ENCODE measurements around the gene WNT4.

WNT4 gene

DNA sequence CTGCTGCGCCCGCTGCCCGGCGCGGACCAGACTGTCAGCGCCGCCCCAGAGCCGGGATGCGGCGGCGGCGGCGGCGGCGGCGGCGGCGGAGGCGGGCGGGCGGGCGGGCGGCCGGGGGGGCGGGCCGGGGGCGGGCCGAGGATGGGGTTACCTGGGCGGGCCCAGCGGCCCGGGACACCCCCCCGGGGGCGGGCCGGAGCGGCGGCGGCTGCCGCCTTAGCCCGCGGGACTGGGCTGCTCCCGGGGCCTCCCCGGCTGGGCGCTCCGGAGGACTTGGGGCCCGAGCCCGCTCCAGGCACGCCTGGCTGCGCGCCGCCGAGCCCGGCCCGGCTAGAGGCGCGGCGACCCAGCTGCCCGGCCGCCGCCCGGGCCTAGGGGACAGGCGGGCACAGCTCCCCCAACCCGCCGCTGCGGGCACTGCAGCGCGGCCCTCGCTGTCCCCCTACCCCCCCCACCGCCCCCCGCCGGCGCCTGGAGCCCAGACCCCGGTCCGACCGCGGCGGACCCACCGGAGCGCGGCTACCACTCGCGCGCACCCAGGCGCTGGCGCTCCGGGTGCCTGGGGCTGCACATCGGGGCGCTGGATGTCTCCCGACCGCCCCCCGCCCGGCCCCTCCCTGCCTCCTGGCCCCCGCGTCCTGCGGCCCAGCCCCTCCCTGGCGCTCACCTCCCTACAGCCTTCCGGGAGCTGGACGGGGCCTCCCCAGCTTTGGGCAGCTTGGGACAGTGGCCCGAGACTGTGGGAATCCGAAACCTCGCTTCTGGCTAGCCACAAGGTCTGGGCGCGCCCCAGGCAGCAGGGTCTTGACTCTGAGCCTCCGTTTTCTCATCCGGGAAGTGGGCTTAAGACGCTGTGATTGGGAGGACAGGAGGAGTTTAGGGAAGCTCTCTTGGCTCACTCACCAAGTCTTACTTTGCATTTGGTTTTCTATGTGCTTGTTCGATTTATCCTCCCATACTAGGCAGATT is at the start of gene WNT4:
WNT4 (minus strand) TSS at position 33 of the 969 bp plus-strand sequence. CDS start 175 bp downstream, outside the sequence.
- DNase-seq (ENCODE audit: low read depth): no peak

- no peak for DNase-seq (ENCODE audit: low read depth)
Observed at GRCh38 chr1:22190731-22191130, 47.8 kb upstream of the WNT4 start.

- DNase-seq (ENCODE audit: low read depth): no peak
Observed at GRCh38 chr1:22190251-22190650, 47.4 kb upstream of the WNT4 start.

- no peak for DNase-seq (ENCODE audit: low read depth)
Observed at GRCh38 chr1:22189619-22190018, 46.7 kb upstream of the WNT4 start.

- no peak for DNase-seq (ENCODE audit: low read depth)
Observed at GRCh38 chr1:22188914-22189313, 46.0 kb upstream of the WNT4 start.

DNA sequence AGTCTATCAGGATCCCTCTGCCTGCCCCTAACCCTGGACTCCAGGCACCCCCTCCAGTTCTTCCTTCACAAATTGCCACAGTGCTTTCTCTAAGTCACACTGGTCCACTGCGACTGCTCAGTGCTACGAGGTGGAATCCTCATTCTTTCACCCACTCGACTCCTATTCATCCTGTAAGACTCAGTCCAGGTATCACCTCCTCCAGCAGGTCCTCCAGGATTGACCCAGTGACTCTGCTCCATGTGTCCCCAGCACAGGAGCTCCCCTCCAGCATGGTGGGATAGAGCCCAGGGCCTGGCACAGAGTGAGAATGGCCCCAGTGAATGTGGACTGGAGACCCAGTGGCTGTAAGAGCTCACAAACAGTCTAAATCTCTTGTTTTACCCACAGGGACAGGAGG is 45.5 kb upstream of the WNT4 start:
- DNase-seq (ENCODE audit: low read depth): no peak

DNA sequence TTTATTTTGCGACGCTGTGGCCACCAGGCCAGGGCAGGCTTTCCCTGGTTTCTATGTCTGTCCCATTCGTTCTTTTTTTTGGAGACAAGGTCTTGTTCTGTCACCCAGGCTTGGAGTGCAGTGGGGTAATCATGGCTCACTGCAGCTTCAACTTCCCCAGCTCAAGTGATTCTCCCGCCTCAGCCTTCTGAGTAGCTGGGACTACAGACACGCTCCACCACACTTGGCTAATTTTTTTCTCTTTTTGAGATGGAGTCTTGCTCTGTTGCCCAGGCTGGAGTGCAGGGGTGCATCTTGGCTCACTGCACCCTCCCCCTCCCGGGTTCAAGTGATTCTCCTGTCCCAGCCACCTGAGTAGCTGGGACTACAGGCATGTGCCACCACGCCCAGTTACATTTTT is 43.4 kb upstream of the WNT4 start:
- DNase-seq (ENCODE audit: low read depth): no peak

- DNase-seq (ENCODE audit: low read depth): no peak
Observed at GRCh38 chr1:22184892-22185612, 42.2 kb upstream of the WNT4 start.

GRCh38 chr1:22184454-22184853 is 41.6 kb upstream of the WNT4 start:
- DNase-seq (ENCODE audit: low read depth): no peak

DNA sequence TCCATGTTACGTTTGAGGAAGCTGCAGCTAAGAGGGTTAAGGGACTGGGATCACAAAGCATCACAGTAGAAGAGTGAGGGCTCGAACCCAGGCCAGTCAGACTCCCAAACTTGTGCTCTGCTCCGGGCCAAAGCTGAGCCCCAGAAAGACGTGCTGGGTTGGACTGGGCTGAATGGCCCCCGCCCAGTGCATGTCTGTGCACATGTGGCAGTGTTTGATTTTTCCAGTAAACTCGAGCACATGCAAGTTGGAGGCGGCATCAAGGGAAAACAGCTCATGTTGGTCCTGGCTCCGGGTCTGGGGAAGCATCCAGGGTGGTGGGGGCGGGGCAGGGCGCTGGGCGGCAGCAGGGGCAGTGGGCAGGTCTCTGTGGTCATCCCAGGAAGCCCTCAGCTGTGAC is 39.8 kb upstream of the WNT4 start:
- DNase-seq (ENCODE audit: low read depth): no peak

- DNase-seq (ENCODE audit: low read depth): no peak
Observed at GRCh38 chr1:22179197-22179803, 36.4 kb upstream of the WNT4 start.

DNA sequence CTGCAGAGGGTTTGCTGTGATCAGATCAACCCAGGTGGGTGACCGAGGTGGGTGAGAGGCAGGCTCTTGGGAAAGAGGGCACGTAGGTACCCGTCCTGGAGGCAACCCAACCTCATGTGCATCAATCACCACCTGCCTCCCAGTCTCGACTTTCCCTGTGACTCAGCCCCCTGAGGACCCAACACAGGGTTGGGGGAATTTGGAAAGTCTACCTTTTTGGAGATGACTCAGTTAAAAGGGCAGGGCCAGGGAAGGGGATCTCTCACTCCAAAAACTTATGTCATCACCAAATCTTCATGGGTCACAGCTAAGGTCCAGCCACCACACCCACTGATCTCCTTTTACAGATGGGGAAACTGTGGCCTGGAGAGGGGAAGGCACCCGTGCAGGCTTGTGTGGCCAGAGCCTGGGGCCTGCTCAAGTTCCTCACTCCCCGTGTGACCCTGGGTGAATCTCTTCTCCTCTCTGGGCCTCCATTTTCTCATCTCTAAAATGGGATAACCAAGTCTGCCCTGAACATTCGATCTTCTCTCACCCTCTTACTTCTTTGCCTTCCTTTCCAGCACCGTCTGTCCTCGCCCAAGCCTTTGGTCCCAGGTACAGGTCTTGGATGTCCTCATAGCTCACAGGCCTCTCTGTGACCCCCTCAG is 34.6 kb upstream of the WNT4 start:
- no peak for DNase-seq (ENCODE audit: low read depth)

DNA sequence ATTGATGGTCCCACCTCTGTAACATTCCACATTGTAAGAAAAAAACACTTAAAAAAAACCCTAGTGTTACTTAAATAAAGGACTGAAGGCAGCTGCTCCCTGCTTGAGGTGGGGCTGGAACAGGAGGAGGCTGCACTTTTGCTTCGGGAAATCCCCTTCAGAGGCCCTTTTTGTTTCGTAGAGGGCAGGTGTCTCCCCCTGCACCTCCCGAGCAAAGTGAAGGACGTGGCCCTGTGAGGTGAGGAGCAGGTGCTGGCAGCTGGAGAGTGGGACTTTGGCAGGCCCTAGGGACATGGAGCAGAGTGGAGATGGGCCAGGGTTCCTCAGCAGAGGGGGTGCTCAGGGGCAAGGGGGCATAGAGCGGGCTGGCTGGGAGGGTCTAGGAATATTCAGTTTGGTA is 33.4 kb upstream of the WNT4 start:
- no peak for DNase-seq (ENCODE audit: low read depth)

- DNase-seq (ENCODE audit: low read depth): no peak
Observed at GRCh38 chr1:22174446-22175220, 31.7 kb upstream of the WNT4 start.

DNA sequence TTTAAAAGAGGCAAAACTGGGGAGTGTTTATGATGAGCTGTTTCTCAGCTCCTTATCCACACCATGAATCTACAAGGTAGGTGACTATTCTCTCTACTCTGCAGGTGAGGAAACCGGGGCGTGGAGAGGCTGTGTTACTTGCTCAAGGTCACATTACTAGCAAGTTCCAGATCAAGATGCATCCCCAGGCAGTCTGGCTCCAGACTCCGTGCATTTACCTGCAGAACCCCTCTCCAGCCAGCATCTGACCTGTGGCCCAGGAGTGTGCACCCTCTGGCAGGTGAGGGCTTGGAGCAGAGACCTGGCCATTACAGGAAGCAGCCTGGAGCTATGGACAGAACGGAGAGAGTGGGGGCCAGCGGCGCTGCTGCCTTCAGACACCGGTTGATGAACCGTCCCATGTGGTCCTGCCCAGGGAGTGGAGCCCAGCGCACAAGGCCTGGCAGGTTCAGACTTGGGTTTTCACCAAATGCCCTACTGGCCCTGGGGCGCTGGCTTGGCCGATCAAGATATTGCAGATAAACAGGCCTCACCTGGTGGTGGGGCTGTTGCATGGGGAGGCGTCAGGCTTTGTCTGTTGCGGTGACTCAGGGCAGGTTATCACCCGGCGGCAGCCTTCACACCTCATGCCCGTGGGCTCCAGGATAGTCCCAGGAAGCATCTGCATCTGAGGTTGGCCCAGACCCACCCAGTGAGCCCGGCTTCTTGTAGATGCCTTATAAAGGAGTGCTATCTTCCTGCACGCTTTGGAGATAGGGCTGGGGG is 29.2 kb upstream of the WNT4 start:
- DNase-seq (ENCODE audit: low read depth): no peak

- DNase-seq (ENCODE audit: low read depth): no peak
Observed at GRCh38 chr1:22169816-22170215, 26.9 kb upstream of the WNT4 start.

DNA sequence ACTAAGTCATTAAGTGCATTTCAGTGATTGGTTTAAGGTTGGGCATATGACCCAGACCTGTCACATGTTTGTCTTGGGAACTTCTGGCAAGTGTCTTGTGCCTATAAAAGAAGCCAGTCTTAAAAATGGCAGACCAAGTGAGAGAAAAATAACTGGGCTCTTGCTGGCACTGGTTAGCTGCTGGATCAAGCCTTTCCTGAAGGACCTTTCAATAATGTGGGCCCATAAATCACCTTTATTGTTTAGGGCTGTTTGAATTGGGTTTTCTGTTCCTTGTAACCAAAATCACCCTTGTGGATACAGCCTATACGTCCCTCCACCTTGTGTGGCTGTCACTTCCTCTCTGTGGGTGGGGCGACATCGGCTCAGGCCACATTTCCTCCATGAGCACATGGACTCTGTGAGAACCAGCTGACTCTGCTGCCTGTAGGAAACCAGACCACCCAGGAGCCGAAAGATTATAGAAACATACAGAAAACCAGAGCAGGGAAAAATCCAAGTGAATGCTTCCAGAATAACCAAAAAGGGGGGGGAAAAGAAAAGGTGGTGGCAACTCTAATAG is 25.6 kb upstream of the WNT4 start:
- DNase-seq (ENCODE audit: low read depth): no peak

DNA sequence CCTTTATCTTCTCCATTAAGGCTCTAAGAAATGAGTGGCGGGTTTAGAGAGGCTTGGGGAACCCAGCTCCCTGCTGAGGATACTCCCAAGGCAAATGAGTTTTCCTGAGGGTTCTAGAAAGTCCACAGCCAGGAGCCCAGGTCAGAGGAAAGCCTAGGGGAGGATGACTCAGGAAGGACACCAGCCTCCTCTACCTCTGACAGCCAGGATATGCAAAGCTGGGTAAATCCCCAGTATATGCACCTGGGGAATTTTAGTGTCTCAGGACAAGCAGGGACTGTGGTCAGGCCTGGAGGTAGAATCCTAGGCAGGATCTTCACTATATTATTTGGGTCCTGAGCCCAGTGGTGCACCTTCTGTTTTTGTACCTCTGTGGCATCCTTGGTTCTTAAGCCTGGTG is 23.5 kb upstream of the WNT4 start:
- DNase-seq (ENCODE audit: low read depth): no peak

GRCh38 chr1:22164841-22165808 is 22.2 kb upstream of the WNT4 start:
- DNase-seq (ENCODE audit: low read depth): no peak
